Fibroblast of lung (primary cell): ENCODE data around the gene MOSPD3. TPM values are rescaled to one million over a fixed set of nuclear protein-coding genes. Genes with fewer than 3 reads are reported as not detected.

Experiments
- DNase-seq, 2 donors: peaks; one replicate each; pipeline versions ENCODE4 v3.0.0 to v3.0.0-alpha.2; 2010; ENCODE audit warnings: low read depth in 2 of 2
- H2AFZ ChIP-seq: 2 replicates; pipeline ENCODE4 v1.5.1; 2012; ENCODE audit warnings: low read length, control low read depth, inconsistent platforms
- H3K27ac ChIP-seq: 2 replicates; pipeline ENCODE4 v1.5.1; 2011; ENCODE audit warnings: low read length, control low read depth; ENCODE audit not compliant: insufficient read depth
- H3K27me3 ChIP-seq: 2 replicates; pipeline ENCODE4 v1.5.1; 2011; ENCODE audit warnings: mild to moderate bottlenecking, low read length; ENCODE audit not compliant: control insufficient read depth, insufficient read depth
- H3K36me3 ChIP-seq: 2 replicates; pipeline ENCODE4 v1.5.1; 2011; ENCODE audit warnings: low read length; ENCODE audit not compliant: control insufficient read depth, insufficient read depth
- H3K4me1 ChIP-seq: 2 replicates; pipeline ENCODE4 v1.5.1; 2011; ENCODE audit warnings: low read length; ENCODE audit not compliant: control insufficient read depth, insufficient read depth; ENCODE audit errors: extremely low read depth
- H3K4me2 ChIP-seq: 2 replicates; pipeline ENCODE4 v1.5.1; 2011; ENCODE audit warnings: low read length, control low read depth; ENCODE audit not compliant: insufficient read depth; ENCODE audit errors: extremely low read depth
- H3K4me3 ChIP-seq, 4 experiments: fragments of 200-600 bp in 1 of 4; sonication (generic) in 1 of 4; replicated peaks in 1 of 4; 2 replicates each; pipeline ENCODE4 v1.5.1; 2011 to 2016; ENCODE audit warnings: low read length in 4 of 4, low read depth in 3 of 4, mild to moderate bottlenecking in 3 of 4, control low read depth in 2 of 4, inconsistent platforms in 1 of 4, mixed read lengths in 1 of 4; ENCODE audit not compliant: insufficient read depth in 1 of 4; ENCODE audit errors: control extremely low read depth in 1 of 4
- H3K79me2 ChIP-seq: 2 replicates; pipeline ENCODE4 v1.5.1; 2012; ENCODE audit warnings: mild to moderate bottlenecking, low read length, inconsistent platforms; ENCODE audit not compliant: control insufficient read depth, insufficient read depth
- H3K9ac ChIP-seq: 2 replicates; pipeline ENCODE4 v1.5.1; 2011; ENCODE audit warnings: mild to moderate bottlenecking, low read length, control low read depth; ENCODE audit not compliant: insufficient read depth
- H3K9me3 ChIP-seq: 2 replicates; pipeline ENCODE4 v1.5.1; 2012; ENCODE audit warnings: low read depth, low read length; ENCODE audit not compliant: control insufficient read depth, insufficient read depth
- H4K20me1 ChIP-seq: 2 replicates; pipeline ENCODE4 v1.5.1; 2011; ENCODE audit warnings: low read length; ENCODE audit not compliant: control insufficient read depth, insufficient read depth; ENCODE audit errors: extremely low read depth
- CTCF ChIP-seq, 2 donors: IDR thresholded peaks in 1 of 2; conservative IDR thresholded peaks in 1 of 2; 1 replicate in 1 of 2; 2 replicates in 1 of 2; pipeline ENCODE4 v1.5.1; 2011 to 2012; ENCODE audit warnings: low read length in 2 of 2, control low read depth in 1 of 2, inconsistent platforms in 1 of 2, low read depth in 1 of 2, mild to moderate bottlenecking in 1 of 2
- EZH2 ChIP-seq: IDR thresholded peaks from 2 replicates; pipeline ENCODE4 v1.5.1; 2012; ENCODE audit warnings: low read length, control low read depth, mild to moderate bottlenecking; ENCODE audit errors: missing control alignments
- polyA plus RNA-seq, 2 donors: library from polyadenylated mRNA; depleted of rRNA in 1 of 2; stranded (reverse) in 1 of 2; unstranded in 1 of 2; fragments of >200 nt; gene quantifications; 2 replicates each; pipeline ENCODE4 v1.2.1, GENCODE V29; 2011 to 2012; ENCODE audit warnings: missing spikeins in 1 of 2
- total RNA-seq: library from RNA; depleted of rRNA; stranded (reverse); fragments of >200 nt; gene quantifications from 2 replicates; pipeline ENCODE4 v1.2.1, GENCODE V29; 2014

MOSPD3 gene
- total and polyA plus RNA-seq, 2 donors (not counting 1 experiment from before 2014, with no cell fraction given): 5.9 to 12.8 TPM

GRCh38 chr7:100584683-100585510 is 27.4 kb upstream of the MOSPD3 start:
- no peaks in the 10 kb centered on the region for H3K27me3 ChIP-seq
- TF ChIP-seq CTCF (conservative IDR thresholded peaks at IDR 0.05 in 1 of 2, IDR thresholded peaks at IDR 0.05 in 1 of 2; ENCODE audit: low read depth in 1 of 2, low read length in 2 of 2) (no peak), EZH2 (no peak)
- no peak overlapping the region for H2AFZ ChIP-seq
- H3K9me3 ChIP-seq: no peaks in the 10 kb centered on the region
- H3K79me2 ChIP-seq: peaks cover 43% of the 10 kb centered on the region
- peak overlapping the region; percentile 76 to 98 (median 86) for H3K4me3 ChIP-seq
- peak overlapping the region; percentile 78 for H3K27ac ChIP-seq
- peak overlapping the region; percentile 80 for H3K9ac ChIP-seq
- peak; percentile 82 to 87 for DNase-seq
- H3K4me2 ChIP-seq: peak overlapping the region; percentile 91
- H3K36me3 ChIP-seq: peaks cover 20% of the 10 kb centered on the region
- peaks cover 13% of the 10 kb centered on the region for H3K4me1 ChIP-seq
- no peaks in the 10 kb centered on the region for H4K20me1 ChIP-seq

- DNase-seq: peak in 1 of 2 donors; percentile 44
- no peaks in the 10 kb centered on the region for H4K20me1 ChIP-seq
- TF ChIP-seq CTCF (conservative IDR thresholded peaks at IDR 0.05 in 1 of 2, IDR thresholded peaks at IDR 0.05 in 1 of 2; ENCODE audit: low read depth in 1 of 2, low read length in 2 of 2): no peak
- TF ChIP-seq EZH2: no peak
- H3K4me1 ChIP-seq: peaks cover 17% of the 10 kb centered on the region
- peak within 1 kb of the TSS; percentile 76 to 98 (median 86) for H3K4me3 ChIP-seq
- peak within 1 kb of the TSS; percentile 90 for H2AFZ ChIP-seq
- no peaks in the 10 kb centered on the region for H3K9me3 ChIP-seq
- peaks cover 13% of the 10 kb centered on the region for H3K36me3 ChIP-seq
- no peaks in the 10 kb centered on the region for H3K27me3 ChIP-seq
- H3K9ac ChIP-seq: peak within 1 kb of the TSS; percentile 80
- peaks cover 40% of the 10 kb centered on the region for H3K79me2 ChIP-seq
- peak within 1 kb of the TSS; percentile 94 for H3K4me2 ChIP-seq
- H3K27ac ChIP-seq: peak within 1 kb of the TSS; percentile 78
Observed at GRCh38 chr7:100585511-100586265, 26.7 kb upstream of the MOSPD3 start, which contains the start of gene LRCH4. Gene LRCH4, minus strand, starts transcription at chr7:100586129. Its CDS starts 29 bp downstream, at chr7:100586100.
